HG03354 (cell line): Measurements from ENCODE around the gene SNPH.

Experiments used
- ATAC-seq: cut with Tn5 transposase; IDR thresholded peaks from one replicate; pipeline ENCODE4 v1.9.1; 2021; ENCODE audit warnings: mild to moderate bottlenecking; ENCODE audit not compliant: unreplicated experiment, poor library complexity, severe bottlenecking

SNPH gene

DNA sequence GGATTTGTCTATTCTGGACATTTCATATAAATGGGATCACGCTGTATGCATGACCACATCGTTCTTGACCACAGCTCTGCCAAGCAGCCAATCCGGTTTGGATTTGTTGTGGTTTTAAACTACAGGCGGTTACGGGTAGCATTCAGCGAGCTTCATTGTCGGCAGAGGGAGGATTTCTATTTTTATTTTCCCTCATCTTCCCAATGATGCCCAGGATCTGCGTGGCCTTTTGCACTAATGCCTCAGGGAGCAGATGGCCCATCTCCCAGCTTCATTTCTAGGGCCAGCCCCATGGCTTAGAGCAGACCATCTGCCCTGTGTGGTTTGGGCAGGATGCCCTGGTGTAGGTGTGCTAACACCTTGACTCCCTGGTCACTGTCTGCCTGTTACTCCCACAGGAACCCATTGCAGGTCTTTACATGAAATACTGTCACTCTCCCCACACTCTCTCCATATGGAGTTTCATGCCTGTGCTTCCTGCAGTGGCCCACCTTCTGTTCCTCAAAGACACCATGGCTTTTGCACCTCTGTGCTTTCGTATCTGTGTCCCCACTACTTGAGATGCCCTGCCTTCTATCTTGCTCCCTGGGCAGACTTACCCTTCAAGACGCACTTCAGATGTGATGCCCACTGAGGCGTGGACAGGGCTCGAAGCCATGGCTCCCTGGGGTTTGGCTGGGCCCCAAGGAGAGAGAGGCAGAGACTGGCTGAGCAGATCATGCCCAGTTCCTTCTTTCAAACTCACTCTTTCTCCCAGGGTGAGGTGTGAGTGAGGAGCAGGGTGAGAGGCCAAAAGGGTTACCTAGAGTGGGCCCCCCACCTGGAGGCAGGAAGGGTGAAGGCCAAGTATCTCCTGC is 36.8 kb downstream of the SNPH start:
- no peak for ATAC-seq

DNA sequence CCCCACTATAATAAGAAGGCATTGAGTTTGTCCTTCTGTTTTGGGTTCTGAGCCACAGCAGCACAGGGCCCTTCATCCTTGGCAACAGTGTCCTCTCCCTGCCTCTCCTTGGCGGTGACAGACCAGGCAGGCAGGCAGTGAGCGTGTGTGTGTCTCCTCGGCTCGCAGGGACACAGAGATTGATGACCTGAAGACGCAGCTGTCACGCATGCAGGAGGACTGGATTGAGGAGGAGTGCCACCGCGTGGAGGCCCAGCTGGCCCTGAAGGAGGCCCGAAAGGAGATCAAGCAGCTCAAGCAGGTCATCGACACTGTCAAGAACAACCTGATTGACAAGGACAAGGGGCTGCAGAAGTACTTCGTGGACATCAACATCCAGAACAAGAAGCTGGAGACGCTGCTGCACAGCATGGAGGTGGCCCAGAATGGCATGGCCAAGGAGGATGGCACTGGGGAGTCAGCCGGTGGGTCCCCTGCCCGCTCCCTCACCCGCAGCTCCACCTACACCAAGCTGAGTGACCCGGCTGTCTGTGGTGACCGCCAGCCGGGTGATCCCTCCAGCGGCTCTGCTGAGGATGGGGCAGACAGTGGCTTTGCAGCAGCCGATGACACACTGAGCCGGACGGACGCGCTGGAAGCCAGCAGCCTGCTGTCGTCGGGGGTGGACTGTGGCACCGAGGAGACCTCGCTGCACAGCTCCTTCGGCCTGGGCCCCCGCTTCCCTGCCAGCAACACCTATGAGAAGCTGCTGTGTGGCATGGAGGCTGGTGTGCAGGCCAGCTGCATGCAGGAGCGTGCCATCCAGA is 38.8 kb downstream of the SNPH start:
- ATAC-seq: no peak

DNA sequence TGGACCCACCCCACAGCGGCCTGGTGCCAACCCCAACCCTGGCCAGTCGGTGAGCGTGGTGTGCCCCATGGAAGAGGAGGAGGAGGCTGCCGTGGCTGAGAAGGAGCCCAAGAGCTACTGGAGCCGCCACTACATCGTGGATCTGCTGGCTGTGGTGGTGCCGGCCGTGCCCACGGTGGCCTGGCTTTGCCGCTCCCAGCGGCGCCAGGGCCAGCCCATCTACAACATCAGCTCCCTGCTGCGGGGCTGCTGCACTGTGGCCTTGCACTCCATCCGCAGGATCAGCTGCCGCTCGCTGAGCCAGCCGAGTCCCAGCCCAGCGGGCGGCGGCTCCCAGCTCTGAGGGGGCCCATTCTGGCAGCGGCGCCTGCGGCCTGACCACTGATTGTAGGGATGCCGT is 39.6 kb downstream of the SNPH start:
- ATAC-seq: no peak

DNA sequence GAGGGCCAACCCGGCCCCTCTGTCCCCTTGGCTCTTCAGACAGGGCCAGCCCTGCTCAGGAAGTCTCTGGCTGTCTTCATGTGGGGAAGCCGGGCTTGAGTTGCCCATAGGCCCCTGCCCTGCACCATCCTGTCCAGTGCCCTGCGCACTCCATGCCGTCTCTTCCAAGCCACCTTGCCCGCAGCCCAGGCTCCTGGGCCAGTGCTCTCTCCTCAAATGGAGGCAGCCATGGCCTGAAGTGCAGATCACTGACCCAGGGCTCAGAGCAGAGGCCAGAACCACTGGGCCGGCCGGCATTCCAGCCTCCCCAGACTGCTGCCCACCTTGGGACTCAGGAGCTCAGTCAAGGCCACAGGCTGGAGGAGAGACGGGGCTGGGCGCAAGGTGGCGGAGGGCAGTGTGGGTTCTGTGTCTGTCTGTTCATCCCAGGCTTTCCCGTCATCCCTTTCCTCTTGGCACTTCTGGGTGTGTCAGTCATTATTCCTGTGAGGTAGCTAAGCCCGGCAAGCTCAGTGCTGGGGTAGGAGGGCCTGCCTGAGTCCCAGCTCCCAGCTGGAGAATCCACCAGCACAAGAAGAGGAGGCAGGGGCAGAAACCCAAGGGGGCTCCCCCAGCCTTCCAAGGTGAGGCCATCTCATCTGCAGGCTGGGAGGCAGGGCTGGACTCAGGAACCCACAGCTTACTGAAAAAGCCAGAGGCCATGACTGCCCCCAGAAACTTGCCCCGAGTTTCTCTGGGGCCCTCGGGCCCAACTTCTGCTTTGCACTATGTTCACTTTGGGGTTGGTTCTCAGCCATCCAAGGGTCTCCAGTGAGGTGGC is 40.4 kb downstream of the SNPH start:
- ATAC-seq: no peak

DNA sequence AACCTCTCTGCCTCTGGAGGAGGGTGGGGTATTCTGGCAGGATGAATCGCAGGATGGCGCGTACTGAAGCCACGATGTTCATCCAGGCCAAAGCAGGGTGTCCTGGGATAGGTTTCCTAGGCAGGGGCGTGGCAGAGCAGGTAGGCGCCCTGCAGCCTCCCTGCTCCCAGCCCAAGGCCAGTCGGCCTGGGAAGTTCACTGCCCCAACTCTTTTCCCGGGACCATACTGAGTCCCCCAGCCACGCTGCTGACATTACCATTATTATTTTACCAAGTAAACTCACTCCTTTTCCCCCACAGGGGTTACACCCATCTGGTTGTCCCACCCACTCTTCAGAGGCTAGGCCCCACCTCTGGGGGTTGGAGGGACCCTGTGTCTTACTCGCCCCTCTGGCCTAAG is 41.1 kb downstream of the SNPH start:
- ATAC-seq: no peak

DNA sequence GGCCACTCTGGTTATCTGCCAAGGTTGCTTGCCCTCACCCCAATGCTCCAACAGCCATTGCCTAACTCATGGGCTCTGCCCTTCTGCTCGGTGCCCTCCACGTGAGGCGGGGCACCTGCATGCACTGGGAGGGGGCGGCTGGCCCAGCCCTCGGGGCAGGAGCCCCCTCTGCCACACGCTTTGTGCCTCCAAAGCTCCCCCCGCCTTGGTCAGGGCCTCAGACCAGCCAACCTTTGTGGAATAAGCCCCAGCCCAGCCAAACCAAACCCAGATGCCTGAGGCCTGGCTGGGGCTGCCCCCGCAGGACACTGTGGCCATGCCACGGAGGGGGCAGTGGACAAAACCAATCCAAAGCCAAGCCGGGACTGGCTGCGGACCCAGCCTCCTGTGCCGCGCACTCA is 41.5 kb downstream of the SNPH start:
- ATAC-seq: no peak

DNA sequence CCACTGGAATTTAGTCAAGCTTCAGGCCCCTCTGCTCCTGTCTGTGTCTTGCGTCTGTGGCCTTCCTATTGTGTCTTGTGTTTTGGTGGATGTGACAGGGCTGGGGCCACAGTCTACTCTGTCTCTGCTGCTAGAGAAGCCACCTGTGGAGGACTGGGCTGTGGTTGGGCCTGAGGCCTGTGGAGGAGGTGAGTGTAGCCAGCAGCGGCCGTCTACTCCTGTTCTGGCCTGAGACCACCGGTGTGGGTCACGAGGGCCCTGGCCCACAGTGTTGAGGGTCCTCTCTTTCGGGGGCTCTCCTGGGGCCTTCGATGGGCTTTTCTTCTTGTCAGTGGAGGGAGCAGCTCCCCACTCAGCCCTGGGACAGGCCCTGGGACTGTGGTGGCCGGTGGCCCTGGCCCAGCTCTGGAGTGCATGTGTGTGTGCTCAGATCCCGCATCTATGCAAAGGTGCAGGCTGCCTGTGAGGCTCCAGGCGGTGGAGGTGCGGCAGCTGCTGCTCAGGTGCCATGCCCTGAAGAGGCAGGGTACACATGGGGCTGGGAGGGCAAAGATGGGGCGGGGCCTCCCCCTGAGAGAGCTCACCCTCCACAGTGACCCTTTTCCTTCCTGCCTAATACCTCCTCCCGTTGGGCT is 42.1 kb downstream of the SNPH start:
- no peak for ATAC-seq

DNA sequence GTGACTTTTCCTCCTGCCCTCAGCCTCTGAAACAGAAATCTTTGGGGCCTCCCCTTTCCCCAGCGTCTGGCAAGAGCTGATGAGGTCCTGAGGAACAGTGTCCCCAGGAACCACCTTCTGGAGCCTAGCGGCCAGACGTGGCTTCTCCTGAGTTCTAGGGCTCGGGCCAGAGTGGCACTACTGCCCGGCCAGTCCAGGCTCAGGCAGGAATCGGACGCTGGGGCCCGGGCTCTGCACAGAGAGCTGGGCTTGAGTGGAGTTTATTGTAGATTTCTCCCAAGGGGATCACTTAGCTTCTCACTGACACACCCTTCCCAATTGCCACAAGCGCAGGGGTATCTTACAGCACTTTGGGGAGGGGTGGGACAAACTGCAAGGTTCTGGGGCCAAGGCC is 42.6 kb downstream of the SNPH start:
- no peak for ATAC-seq

DNA sequence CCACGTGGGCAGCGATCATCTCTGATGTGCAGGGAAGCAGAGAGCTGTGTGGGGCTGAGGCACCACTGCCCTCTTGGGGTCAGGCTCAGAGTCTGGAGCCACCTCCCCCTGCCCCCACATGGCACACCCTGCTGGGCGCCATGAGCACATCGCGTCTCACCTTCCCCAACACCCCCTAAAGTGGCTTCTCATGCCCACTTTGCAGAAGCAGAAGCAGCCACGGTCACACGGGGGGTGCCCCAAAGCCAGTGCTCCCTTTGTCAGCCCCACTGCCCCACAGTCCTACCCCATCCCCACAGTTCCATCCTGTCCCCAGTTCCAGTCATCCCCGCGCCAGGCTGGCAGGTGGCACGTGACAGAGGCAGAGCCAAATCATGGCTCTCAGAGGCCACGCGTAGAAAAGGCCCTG is 43.3 kb downstream of the SNPH start:
- ATAC-seq: no peak

DNA sequence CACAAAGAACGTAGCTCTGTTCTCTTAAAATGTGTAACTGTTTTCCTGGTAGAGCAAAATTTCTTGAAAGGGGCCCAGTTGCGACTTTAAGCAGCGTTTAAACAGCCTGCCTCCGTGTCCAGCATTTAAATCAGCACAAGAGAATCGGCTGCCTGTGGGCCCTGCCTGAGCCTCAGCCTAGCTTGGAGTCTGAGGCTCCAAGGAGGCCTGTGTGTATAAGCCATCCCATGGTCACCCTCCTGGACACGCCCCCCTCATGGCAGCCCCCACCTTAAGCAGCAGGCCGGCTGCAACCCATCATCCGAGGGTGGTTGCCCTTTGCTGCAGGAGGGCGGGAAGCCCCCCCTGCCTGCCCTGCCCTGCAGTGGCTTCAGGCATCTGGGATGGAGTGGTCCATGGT is 44.0 kb downstream of the SNPH start:
- no peak for ATAC-seq

DNA sequence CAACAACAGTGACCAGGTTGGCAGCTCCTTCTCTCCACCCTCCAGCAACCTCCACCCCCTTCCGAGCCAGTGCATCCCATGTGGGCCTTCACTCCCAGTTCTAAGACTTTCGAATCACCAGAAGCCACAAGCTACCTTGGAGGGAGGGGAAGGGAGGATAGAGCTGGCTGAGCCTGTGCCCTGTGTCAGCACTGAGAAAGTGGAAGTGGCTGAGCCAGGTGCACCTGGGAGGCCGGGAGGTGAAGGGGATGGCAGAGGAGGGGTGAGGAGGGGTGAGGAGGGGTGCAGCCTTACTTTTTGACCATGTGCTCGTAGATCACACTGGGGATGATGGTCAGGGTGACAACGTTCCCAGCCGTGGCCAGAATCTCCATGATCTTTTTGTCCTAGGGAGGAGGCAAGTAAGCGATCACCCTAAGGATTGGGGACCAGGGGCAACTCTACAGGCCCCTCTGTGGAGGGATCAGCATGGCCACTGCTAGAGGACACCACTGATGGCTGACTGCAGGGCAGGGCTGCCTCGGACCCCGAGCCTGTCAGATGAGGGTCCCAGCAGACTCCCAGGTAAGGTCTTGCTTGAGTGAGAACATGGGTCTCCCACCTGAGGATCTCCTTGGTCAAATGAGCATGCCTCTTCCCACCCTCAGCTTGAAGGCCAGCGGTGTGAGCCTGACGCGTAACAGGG is 44.6 kb downstream of the SNPH start:
- ATAC-seq: no peak

DNA sequence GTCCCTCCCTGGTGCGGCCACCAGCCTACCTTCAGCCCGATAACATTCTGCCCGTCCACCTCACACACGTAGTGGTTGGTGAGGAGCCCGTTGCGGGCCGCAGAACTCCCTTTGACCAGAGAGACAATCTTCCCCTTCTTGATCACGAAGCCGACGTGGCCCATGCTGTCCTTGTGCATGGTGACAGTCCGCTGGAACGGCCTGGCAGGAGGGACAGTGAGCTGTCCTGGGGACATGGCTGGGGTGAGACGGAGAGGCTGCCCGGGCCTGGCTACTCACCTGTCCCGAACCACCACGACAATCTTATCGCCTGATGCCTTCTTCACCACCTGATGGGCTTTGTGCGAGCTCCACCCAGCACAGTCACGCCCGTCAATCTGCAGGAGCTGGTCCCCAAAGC is 46.2 kb downstream of the SNPH start:
- ATAC-seq: no peak

DNA sequence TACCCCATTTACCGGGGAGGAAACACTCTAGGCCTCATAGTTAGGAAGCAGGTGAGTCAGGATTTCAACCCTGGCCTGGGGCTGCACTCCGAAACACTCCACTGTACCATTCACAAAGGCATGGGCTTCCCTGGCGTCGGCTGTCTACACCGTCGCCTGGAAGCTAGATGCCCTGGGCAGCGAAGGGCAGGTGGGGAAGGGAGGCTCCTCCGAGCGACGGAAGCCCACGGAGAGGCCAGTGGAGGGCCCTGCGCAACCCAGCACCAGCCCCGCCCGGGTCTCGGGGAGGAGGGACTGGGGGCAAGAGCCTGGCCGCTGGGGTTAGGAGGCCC is 46.8 kb downstream of the SNPH start:
- ATAC-seq: no peak

DNA sequence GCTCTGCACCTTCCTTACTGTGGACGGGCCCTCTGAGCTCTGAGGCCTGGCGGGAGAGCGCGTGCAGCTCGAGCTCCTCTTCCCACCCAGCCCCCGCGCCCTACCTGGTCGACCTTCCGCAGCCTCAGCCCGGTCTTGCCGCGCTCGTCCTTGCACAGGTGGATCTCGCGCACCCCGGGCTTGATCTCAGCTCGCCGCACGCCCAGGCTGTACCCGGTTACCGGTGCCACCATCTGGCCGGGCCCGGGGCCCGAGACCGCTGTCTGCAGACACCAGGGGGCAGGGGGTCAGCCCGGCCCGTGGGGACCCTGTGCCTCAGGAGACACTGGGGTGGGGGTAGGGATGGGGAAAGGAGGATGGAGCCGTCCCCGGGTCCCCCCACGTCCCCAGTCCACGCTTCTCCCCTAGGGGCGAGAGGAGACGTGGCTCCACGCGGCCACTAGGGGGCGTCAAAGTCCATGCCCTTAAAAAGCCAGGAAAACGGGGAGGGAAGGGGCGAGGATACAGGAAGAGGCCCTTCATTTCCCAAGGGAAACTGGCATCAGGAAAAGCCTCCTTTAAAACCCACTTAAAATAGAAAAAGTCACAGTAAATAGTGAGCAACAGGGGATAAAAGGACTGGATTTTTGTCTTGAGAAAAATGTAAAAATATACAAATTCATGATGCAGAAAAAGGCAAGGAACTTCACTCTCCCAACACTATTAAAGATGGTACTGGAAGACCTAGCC is 47.3 kb downstream of the SNPH start:
- ATAC-seq: no peak

DNA sequence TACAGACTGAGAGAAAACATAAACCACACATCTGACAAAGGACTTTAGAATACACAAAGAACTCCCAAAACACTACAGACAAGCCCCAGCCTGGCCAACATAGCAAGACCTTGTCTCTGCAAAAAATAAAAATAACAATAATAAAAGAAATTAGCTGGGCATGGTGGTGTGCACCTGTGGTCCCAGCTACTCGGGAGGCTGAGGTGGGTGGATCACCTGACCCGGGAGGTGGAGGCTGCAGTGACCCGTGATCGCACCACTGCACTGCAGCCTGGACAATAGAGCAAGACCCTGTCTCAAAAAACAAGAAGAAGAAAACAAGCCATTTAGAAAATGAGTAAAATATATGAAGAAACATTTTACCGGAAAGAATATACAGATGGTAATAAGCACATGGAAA is 49.7 kb downstream of the SNPH start:
- ATAC-seq: no peak

DNA sequence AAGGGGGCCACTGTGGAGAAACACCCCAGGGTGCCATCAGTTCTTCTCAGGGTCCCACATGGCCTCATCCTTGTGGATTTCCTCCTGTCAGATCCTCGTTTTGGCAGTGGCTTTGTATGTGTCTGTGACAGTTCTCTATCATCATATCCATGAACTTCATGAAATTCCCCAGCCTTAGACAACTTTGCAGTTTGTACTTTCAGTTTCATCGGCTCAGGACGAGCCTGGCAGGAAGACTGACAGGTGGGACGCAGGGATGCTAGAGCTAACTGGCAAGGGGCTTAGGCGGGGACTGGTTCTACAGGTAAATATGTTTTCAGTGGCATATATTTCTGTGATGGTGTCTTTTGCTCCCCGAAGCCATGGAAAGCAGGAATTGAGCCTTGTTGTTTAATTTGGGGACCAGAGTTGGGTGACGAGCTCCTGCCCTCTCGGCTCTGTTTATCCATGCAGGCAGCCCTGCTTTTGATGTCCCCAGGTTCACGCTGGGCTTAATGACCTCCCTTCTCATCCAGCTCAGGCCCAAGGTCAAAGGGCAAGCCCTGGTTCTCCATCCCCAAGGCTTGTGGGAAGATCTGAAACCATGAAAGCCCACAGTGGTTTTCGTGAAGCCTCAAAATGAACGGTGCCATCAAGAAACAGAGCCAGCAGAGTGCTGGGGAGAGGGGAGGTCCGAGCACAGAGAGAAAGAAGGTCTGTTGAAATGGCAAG is 51.6 kb downstream of the SNPH start:
- no peak for ATAC-seq

DNA sequence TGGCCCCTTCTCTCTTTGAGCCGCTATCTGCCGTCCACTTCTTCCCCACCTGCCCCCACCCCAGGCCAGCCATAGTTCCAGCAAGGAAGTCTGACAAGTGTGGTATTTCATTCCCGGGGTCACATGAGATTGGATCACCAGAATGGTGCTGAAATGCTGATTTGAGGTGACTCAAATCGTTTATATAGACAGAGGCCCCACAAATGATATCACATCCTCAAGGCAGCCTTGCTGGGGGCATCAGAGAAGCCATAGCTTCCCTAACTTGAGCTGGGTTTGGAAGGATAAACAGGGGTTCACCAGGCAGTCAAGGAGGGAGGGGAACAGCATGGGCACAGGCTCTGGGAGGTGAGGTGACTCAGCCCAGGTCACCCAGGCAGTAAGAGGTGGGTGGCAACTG is 53.0 kb downstream of the SNPH start:
- ATAC-seq: no peak

DNA sequence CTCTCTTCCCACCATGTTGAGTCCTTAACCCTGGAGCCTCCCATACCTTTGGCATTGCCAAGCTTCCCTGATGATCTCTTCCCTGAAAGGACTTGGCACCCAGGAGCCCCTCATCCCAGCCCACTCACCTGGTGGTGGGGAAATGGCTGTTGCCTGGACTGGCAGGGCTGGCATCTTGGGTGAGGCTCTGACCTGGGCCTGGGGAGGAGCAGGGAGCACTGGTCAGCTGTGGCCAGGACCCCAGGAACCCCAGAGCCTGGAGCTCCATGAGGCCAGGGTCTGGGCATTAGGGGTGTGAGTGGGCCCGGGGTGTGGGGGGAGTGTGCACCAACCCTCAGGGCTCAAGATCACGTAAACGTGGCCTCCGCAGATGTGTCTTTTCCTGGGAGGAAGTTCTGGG is 53.4 kb downstream of the SNPH start:
- no peak for ATAC-seq
